Left renal pelvis (tissue), 4 donors: Measurements from ENCODE around the gene ZBTB46. TPM values are rescaled to one million over a fixed set of nuclear protein-coding genes. Genes with fewer than 3 reads are reported as not detected.

Experiments
- DNase-seq, 4 donors: peaks; one replicate each; pipeline ENCODE4 v3.0.0-alpha.2; 2013; ENCODE audit warnings: low read depth in 4 of 4, low spot score in 3 of 4
- polyA plus RNA-seq, 4 donors: library from polyadenylated mRNA; unstranded; fragments of 120-200 nt; gene quantifications; one replicate each; pipeline ENCODE4 v1.2.1, GENCODE V29; 2013; ENCODE audit not compliant: insufficient read length in 4 of 4

The ZBTB46 gene
- polyA plus RNA-seq, 4 donors, result 16.1 to 23.2 (median 18.9) TPM

DNA sequence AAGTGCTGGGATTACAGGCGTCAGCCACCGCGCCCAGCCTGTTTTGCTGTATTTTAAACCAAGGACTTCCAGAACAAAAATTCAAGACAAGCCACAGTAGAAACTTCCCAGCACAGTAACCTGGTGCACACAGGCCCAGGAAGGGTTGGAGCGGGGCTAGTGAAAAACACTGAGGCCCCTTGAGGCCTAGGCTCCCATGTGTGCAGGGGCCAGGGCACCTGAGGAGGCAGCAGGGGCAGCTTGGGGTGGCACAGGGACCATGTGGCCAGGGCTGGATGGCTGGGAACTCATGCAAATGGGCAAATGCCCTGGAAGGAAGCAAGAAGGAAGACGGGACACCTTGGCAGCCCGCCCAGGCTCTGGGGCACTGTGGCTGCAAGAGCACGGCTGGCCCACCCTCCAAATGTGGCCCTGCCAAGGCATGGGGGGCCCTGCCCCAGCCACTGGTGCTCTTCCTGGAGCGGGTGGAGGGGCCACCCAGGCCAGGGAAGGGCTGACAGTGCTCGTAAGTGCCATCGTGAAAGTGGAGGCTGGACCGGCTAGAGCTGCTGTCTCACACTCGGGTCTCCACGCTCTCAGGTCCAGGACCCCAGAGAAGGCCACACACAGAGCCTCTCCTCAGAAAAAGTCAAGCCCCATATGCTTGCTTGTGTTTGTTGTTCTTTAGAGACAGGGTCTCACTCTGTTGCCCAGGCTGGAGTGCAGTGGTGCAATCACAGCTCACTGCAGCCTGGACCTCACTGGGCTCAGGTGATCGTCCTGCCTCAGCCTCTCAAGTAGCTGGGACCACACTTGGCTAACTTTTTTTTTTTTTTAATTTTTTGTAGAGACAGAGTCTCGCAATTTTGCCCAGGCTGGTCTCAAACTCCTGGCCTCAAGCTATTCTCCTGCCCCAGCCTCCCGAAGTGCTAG lies 81.2 kb downstream of the ZBTB46 start:
- DNase-seq, result no peak

DNA sequence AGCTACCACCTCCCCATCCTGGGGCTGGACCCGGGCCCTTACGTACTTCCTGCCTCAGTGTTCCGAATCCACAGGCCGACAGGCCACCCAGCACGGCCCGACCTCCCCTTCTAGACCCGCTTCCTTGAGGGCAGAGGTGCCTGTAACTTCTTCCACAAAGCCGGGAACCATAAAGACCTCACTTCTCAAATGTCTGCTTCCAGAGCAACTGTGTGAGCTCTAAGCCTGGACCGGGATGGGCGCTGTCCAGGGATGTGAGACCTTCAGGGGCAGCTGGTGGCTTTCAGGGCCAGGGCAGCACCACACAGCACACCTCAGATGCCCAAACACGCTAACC lies 82.2 kb downstream of the ZBTB46 start:
- DNase-seq, result no peak

DNA sequence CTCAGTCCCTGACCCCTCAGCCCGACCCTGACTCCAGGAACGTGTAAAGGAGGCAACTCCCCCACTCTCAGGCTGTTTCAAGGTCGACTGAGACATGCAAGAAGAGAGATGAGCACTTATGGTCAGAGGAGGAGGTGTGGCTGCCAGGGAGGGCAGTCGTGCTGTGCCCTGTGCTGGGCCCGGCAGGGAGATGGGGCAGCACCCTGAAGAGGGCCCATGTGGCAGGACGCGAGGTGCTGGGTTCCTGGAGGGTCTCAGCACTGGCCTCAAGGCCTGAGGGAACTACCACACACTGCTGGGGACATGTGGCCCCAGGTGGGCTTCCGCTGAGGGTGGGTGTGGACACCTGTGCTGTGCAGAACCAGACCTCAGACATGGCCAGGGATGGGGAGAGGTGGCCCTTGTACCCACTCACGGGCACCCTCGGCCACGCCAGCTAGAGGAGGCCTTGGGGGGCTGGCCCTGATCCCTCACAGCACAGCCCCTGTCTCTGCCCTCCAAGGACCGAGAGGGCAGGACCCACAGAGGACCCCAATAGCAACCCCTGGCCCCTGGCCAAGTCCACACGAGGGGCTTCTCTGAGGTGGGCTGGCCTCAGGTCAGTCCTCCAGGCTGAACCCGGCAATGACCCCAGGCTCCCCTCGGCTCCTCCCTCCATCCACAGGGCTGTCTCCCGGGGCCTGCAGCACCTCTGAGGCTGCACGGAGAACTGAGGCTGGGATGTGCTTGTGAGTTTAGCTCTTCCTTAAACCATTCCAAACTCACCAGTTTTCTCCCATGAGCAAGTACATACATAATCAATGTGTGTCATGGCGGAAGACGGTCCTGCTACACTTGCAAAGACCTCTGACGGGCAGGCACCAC lies 82.8 kb downstream of the ZBTB46 start:
- DNase-seq, result no peak

DNA sequence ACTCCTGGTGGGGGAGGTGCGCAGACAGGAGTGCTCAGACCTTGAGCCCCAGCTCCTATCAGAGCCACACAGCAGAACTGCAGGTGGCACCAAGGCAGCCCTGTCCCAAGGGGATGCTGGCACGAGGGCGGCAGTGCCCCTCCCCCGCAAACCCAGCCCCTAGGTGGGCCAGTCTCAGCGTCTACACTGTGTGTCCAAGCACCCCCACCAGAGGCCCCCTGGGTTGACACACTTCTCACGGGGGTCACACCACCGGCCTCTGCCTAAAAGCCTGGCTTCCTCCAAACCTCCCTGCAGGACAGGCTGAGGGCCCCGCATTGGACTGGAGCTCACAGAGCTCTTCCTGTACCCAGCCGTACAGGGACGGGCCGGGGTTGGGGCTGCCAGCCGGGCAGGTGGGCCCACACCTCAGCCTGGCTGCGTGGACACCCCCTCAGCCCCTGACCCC lies 83.4 kb downstream of the ZBTB46 start:
- no peak for DNase-seq

DNA sequence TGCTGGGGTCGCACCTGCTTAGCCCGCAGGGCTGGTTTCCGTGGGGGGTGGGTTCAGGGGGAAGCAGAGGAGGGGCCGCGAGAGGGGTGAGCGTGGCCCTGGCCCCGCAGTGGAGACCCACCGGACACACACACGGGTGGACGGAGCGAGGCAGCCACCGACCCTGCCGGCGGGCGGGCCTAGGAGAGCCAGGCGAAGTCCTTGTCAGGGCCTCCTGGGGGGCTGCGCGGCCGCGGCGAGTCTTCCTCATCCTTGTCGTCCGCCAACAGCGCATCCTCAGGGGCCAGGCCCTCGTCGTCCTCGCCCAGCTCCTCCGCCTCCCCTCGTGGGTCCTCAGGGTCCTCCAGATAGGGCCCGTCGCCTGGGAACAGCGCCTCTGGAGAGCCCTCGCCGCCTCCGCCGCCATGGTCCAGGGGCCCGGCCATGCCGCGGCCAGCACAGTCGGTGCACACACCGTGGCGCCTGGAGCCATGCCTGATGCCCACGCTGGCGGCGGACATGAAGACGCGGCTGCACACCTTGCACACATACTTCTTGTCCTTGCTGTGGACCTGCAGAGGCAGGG lies 84.2 kb downstream of the ZBTB46 start:
- no peak for DNase-seq

DNA sequence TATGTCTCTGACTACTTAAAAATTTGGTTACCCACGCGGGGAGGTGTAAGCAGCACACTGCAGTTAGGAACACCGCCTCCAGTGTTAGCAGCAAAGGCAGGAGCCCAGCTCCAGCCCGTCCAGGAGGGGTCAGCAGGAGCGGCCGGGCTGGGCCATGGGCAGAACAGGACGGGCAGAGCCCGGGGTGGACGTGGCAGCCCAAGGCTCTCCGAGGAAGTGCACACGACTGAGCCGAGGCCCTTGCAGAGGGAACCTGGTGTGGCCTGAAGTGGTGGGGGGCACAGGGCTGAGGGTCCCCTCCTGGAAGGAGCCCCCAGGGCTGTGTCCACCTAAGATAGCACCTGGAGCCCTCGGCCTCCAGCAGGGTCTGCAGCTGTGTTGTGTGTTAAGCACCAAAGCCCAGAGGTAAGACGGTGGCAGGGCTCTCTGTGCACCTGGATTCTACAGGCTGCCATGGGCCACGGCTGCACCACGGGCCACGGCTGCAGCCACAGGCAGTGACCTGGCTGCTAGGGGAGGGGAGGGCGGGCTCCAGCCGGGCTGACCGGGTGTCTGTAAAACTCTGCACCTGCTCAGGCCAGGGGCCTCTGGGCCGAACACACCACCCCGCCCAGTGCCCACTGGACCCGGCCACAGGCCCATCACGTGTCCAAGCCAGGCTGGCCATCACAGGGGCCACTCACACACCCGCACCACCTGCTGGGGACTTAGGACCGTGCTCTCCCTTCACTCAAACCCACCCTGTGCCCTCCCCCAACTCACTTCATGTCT lies 84.9 kb downstream of the ZBTB46 start:
- no peak for DNase-seq

DNA sequence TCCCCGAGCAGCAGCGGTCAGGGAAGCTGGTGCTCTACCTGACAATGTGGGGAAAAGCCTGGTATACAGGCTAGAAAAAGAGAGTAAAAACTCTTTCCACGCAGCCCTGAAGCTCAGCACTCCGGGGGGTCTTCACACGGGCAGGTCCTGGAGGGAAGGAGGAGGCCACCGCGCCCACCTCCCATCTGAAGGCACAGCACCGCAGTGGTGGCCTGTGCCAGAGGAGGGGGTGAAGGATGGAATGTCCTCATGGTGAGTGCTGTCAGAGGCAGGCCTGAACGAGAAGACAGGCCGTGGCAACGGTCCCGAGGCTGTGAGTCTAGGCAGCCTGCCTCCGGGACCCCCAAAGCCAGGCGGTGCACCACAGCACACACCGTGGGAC lies 85.6 kb downstream of the ZBTB46 start:
- DNase-seq, result no peak

DNA sequence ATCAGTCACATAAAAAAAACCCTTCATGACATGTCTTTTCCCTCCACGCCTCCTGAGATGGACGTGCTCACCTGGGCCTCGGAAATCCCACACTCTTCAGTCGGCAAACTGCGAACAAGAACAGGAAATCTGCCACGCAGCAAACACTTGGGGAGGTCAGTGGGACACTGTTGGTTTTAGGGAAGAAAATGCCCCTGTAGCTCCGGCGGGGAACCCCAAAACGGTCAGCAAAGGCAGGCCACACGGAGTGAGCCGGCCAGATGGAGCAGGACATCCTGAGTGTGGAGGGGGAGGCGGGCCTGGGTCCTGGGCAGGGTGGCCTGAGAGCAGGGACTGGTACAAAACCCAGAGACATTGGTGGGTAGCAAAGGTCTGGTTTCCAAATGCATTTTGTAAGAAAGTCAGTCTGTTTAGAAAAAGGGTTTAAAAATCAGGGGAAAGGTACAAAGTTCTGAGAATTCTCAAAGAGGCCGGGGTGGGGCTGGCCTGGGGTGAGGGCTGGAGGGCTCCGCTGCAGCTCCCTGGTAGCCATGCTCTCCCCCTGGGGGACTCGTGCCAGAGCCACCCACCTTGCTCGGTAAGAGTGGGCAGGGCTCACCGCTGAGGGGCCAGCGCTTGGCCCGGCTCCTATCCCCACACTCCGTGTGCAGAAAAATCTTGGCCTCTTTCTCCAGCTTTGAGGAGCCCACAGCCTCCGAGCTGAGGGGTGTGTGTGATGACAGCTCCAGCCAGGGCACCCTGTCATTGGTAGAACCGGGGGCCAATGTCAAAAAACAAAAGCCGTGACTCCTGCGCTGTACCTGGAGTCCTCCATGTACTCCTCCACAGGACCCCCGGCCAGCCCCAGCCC lies 86.3 kb downstream of the ZBTB46 start:
- no peak for DNase-seq

DNA sequence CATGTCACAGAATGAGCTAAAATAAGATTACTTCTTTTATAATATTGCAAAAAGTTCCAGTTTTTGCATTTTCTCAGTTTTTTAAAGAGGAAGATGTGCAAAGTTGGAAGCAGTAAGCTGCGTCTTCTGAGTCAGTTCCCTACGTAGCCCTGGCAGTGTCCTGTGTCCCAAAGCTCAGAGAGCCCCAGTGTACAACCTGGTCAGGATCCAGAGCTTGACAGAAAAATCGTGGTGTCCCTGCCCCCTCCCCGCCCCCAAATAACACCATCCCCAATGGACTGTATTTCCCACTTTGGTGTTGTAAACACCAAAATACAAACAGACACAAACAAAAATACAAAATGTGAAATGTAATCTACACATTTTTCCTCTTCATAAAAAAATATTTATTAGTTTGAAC lies 86.9 kb downstream of the ZBTB46 start:
- no peak for DNase-seq

DNA sequence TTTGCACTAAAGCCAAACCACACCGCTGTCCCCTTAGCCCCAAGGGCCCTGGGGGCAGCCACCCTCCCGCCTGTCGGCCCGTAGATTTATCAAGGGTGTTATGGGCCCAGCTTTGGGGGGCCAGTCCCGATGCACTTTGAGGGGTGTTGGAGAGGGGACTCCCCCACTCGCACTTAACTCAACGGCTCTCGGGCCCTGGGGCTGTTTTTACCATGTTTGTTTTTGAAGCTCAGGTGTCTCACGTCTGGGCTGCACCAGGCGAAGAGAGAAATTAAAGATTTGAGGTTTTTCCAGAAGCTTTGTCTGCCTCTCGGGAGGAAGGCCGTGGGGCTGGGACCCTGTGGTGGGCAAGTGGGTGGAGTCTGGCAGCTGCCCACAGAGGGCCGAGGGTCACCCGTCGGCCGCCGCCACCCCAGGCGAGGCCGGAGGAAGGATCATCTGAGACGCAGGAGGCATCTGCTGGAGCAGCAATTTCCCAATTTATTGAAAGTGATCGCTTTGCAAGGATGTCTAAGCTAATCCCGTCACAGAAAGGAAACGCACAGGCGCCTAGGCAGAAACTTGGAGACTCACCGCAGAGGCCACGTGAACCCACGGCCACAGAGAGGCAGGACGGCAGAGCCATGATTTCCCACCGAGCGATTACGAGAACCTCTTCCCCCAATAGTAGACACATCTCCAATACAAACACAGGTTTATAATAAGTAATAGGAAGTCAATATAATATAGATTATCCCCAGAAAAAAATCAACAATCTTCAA lies 87.7 kb downstream of the ZBTB46 start:
- no peak for DNase-seq

DNA sequence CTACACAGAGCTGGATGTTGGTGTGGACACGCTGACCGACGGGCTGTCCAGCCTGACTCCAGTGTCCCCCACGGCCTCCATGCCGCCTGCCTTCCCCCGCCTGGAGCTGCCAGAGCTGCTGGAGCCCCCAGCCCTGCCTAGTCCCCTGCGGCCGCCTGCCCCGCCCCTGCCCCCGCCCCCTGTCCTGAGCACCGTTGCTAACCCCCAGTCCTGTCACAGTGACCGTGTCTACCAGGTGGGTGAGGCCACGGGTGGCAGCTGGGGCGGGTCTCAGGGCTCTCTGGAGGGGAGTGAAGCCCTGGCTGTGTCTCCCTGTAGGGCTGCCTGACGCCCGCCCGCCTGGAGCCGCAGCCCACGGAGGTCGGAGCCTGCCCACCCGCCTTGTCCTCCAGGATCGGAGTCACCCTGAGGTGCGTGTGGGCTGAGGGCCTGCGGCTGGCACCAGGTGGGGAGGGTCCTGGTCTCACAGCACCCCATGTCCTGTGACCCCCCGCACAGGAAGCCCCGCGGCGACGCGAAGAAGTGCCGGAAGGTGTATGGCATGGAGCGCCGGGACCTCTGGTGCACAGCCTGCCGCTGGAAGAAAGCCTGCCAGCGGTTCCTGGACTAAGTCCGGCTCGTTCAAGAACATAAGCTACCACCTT lies 88.6 kb downstream of the ZBTB46 start:
- no peak for DNase-seq

DNA sequence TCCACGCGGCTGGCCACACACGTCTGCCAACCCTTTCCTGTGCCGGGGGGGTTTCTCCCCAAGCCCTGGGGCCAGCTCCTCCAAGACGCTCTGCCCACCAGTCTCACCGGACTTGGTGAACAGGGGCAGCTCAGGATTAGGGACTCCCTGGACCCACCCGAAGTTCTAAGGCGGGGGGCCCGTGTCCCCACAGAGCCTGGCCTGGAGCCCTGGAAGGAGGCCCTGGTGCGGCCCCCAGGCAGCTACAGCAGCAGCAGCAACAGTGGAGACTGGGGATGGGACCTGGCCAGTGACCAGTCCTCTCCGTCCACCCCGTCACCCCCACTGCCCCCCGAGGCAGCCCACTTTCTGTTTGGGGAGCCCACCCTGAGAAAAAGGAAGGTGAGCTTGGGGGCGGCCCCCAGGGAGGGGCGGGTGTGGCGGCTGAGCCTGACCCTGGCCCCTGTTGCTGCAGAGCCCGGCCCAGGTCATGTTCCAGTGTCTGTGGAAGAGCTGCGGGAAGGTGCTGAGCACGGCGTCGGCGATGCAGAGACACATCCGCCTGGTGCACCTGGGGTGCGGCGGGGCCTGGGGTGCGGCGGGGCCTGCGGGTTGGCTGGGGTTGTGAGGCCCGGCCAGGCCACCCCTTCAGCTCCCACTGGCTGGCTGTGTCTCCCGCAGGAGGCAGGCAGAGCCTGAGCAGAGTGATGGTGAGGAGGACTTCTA lies 89.2 kb downstream of the ZBTB46 start:
- no peak for DNase-seq

DNA sequence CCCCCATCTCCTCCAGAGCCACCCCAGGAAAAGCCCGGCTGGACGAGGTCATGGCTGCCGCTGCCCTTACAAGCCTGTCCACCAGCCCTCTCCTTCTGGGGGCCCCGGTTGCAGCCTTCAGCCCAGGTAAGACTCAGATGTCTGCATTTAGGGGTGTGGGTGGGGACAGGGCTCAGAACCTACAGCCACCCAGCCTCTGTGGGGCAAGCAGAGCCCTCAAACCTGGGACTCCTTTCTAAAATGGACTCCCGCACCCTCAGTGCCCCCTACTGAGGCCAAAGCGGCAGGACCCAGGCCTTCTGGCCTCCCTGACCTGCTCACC lies 89.7 kb downstream of the ZBTB46 start:
- DNase-seq, result no peak

DNA sequence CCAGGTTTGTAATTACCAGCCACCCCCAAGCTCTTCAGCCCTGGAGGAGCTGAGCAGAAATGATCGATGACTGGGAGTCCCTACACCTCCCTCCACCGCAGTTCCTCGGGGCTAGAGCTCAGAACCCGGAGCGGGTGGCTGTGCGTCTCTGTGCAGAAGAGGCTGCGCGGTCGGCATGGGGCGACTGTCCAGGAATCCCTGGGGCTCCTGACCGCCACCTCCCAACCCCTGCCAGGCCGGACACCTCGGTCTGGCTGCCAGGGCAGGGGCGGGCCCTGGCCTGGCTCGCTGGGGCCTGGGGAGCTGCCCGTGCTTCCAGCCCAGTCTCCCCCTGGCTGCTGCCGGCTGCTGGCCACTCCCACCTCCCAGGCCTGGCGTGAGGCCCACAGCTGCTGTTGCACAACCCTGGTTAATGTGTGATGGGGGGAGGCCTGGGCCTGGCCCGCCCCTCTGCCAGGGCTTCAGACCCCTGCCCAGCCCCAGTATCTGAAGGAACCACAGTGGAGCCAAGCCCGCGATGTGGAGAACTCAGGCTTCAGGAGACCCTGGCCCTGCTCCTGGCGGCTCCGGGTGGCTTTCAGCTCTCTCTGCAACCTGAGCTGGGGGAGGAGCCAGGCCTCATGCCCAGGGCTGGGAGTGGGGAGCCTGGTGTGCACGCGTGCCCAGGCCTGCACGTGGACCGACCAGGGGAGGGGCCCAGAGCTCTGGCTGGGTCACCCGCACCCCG lies 90.3 kb downstream of the ZBTB46 start:
- DNase-seq, result peak; percentile 67 to 77 (median 74)

DNA sequence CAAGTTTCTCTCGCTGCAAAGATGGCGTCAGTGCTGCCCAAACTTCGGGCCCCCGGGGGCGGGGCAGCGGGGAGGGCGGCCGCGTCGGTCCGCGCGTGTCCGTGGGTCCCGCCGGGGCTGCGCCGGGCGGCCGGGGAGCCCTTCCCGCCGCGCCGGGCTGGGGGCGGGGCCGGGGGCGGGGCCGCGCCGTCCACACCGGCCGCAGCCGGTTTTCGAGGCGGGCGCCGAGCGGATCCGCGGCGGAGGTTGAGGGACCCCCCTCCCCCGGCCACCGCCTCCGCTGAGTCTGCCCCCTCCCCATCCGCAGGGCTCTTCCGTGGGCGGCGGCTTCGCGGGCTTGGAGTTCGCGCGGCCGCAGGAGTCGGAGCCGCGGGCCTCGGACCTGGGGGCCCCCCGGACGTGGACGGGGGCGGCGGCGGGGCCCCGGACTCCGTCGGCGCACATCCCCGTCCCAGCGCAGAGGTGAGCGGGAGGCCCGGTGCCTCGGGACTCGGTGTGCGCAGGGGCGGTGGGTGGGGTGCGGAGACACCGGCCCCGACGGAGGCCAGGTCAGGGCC lies 90.9 kb downstream of the ZBTB46 start:
- no peak for DNase-seq

DNA sequence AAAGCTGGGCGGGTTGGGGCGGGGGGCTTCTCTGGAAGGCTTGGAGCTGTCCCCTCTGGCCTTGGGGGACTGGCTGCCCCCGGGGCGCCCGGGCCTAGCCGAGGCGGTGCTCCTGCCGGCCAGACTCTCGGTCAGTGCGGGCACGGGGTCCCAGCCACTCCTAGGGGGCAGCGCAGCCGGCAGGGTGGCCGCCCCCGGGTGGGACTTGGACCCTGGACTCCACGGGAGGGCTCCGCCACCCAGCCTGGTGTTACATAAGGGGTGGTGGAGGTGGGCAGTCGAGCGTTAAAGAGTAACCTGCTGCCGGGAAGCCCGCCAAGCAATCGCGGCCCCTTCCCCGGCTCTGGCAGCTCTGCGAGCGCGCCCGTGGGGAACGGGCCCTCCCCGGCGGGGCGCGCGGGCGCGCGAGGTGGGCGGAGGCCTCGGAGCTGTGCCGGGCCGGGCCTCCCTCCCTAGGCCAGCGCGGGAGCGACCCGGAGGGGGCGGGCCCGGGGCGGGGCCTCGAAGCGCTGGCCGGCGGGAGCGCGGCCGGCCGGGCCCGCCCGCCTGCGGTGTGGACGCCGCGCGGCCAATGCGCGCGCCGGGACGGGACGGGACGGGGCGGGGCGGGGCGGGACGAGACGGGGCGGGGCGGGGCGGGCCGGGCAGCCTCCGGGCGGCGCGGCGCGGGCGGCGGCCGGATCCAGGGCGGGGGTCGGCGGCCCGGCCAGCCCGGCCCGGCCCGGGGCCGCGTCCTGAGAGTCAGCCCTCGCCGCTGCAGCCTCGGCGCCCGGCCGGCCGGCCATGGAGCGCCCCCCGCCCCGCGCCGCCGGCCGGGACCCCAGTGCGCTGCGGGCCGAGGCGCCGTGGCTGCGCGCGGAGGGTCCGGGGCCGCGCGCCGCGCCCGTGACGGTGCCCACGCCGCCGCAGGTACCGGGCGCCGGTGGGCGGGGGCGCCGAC lies 91.7 kb downstream of the ZBTB46 start, which contains the start of gene SLC2A4RG:
TSS of gene SLC2A4RG (plus strand) at position 647 of the 940 bp plus-strand sequence. CDS start at position 784, 137 bp downstream.
- DNase-seq, result peak; percentile 53 to 81 (median 76)
